ENCODE data around the gene TCERG1L.

Gene TCERG1L

DNA sequence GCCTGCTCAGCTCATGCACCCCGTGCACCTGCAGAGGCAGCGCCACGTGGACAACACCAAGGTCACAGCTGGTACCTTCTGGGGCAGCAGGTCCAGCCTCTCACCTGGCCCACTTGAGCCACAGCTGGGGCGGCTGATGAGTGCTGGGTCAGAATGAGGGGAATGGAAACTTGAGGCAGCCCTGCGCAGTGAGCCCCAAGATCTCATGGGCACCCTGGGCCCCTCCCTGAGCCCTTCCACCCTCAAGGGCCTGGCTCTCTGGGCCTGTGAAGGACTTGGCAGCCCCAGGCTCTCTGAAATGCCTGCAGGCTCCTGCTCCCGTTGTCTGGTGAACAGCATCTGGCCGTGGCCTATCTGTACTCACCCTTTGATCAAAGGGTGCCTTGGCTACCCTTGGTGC lies 112.7 kb downstream of the TCERG1L start:
- TF ChIP-seq, protein P1, sequence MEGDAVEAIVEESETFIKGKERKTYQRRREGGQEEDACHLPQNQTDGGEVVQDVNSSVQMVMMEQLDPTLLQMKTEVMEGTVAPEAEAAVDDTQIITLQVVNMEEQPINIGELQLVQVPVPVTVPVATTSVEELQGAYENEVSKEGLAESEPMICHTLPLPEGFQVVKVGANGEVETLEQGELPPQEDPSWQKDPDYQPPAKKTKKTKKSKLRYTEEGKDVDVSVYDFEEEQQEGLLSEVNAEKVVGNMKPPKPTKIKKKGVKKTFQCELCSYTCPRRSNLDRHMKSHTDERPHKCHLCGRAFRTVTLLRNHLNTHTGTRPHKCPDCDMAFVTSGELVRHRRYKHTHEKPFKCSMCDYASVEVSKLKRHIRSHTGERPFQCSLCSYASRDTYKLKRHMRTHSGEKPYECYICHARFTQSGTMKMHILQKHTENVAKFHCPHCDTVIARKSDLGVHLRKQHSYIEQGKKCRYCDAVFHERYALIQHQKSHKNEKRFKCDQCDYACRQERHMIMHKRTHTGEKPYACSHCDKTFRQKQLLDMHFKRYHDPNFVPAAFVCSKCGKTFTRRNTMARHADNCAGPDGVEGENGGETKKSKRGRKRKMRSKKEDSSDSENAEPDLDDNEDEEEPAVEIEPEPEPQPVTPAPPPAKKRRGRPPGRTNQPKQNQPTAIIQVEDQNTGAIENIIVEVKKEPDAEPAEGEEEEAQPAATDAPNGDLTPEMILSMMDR (IDR thresholded peaks at IDR 0.05) = no peak

DNA sequence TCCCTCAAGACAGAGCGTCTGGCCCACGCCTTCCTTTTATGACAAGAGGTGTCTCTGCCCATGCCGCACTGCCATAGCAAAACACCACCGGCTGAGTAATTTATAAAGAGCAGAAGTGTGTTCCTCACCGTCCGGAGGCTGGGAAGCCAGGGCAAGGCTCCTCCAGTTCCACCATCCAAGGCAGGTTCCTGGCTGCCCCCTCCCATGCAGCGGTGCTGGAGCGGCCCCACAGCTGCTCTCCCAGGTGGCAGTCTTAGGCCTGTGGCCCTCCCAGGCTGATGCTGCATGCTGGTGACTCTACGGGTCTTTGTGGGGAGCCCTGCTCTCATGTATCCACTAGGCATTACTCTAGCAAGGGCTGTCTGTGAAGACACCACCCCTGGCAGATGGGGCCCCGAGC lies 113.1 kb downstream of the TCERG1L start:
- TF ChIP-seq, protein P1 (IDR thresholded peaks at IDR 0.05) = no peak

DNA sequence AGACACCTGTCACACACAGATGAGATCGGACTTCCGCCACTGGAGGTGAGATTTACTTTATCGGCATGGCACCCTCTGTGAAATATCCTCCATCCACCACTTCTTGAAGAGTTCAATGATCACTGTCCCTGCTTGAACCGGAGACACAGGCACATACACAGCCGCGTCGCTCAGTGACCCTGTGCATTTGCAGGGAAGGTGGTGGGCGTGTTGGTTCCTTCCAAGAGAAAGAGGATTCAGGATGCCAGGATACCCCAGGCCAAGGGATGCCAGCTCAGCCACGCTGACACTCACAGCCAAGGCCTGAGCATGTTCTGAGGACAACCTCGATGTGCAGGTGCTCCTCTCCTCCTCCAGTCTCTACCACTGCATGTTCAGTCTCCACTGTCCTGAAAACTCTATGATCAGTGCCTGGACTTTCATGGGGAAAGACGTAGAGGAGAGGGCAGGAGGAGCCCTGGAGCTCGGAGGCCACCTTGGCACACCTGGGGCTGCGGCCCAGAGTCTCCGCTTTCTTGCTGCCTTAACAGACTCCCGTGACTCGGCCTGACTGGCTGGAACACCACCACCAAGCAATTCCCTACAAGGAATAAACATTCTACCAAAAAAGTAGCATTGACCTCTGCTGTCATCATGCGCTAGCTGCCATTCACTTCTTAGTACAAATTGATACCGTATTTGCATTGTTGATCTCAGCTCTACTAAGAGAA lies 115.2 kb downstream of the TCERG1L start:
- TF ChIP-seq, protein P1 (IDR thresholded peaks at IDR 0.05) = no peak

DNA sequence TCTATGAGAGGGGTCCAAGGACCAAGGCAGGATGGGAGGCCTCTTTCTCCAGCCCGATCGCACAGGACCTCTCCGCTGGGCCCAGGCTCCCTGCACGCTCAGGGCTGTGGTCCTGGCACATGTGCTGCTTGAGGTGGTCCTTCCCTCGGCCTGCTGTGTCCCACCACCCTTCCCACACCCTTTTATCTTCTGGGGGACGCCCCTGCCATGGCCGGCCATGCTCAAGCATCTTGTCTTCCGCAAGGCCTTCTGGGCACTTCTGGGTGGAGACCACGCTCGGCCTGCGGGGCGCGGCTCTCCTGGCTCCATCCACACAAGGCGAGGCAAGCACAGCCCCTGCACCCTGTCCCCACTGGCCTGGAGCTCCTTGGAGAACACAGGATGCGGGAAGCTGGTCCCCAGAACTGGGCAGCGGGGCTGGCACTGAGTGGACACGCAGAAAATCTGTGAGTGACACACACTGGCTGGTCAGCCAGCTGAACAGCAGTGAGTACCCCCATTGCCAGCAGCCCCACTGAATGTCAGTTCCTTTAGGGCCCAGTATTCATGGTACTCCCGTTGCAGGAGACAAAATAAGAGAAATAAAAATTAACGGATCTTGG lies 115.9 kb downstream of the TCERG1L start:
- TF ChIP-seq, protein P1 (IDR thresholded peaks at IDR 0.05) = no peak

DNA sequence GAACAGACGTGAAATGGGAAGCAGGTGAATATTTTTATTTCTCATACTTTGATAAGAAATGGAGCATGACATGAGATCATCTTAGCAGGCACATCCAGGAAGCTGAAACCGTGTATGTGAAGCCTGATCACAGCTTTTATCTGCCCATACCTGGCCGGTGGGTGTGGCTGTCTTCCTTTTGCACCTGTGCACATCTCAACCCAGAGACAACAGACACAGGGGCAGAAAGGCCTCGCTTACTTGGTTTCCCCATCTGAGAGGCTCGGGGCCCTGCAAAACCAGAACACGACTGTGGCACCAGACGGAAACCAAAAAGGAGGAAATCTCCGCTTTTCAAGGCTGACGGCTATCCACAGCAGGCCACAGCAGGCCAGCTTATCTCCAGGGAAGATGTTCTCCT lies 116.4 kb downstream of the TCERG1L start:
- TF ChIP-seq, protein P1 (IDR thresholded peaks at IDR 0.05) = no peak

DNA sequence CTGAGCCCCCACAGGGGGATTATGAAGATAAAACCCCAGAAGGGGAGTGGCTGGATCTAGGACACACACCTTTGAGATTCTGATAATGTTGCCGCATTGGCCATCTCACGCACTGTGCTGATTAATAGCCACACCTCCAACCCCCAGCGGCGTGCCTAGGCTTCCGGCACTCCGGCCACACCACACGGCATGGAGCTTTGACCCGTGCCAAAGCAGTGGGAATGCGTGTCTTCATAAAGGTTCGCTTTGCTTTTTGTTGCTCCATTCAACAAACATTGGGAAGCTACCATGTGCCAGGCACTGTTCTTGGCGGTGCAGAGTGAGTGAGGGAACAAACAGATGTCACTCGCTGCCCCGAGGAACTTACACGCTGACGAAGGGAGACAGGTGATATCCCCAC lies 117.6 kb downstream of the TCERG1L start:
- TF ChIP-seq, protein P1 (IDR thresholded peaks at IDR 0.05) = no peak

DNA sequence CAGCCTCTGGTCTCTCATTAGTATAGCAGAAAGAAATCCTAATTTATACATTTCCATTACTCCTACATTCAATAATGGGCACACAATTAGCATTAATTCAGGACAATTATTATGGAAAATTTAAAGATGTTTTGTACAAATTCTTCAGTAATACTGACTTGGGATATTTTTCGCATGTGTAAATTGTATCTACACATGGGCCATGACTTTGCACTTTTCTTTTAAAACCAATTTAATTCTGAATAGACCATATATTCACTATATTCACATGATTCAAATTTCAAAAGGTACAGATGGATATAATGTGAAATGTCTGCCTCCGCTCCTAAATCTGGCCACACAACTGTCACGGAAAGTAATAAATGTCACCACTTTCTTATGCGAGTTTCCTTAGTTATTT lies 123.0 kb downstream of the TCERG1L start:
- TF ChIP-seq, protein P1 (IDR thresholded peaks at IDR 0.05) = no peak

All from LNCAP (cell line).